Fibroblast of skin of scalp (primary cell): ENCODE measurements around the gene MINDY4.

Experiments used
- DNase-seq: peaks from one replicate; pipeline ENCODE4 v3.0.0-alpha.2; 2013

MINDY4 gene

DNA sequence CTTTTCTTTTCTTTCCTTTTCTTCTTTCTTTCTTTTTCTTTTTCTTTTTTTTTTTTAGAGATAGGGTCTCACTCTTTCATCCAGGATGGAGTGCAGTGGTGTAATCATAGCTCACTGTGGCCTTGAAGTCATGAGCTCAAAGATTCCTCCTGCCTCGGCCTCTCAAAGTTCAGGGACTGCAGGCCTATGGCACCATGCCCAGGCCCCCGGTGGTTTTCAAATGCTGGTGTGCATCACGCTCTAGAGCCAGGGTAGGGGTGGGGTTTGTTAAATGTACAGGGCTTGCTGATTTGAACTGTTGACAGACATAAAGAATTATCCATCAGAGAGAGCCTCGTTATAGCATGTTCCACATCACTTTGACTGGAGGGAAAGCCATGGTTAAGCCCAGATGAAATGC is 5.8 kb downstream of the MINDY4 start:
- DNase-seq = no peak

DNA sequence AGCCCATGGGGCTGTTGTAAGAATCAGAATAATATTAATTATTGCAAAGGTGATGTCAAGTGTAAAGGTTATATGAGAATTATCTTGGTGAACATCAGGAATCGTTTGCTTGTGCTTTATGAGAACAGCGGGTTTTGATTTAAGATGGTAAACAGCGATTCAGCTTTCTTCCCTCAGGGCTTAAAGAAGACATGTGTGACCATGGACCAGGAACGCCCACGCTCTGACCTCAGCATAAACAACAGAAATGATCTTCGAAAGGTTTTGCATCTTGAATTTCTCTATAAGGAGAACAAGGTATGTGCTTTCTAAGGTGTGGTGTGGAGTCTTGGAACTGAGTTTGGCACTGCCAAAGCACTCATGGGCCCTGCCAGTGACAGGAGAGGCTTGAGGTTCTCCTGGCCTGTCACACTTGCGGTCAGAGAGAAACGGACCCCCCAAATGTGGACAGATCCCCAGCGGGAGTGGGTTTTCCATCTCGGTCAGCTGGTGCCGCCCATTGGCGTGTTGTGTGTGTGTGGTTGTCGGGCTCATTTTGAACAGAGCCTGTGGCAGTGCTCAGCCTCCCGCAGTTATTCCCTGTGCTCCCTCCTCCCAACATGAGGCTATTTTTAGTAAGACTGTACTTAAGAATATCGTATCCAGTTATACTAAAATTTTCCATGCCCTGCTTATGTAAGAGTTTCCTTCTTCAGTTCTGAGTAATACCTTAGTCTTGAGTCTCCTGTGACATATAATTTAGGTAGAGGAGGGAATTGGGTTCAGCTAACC is 7.2 kb downstream of the MINDY4 start:
- no peak for DNase-seq

DNA sequence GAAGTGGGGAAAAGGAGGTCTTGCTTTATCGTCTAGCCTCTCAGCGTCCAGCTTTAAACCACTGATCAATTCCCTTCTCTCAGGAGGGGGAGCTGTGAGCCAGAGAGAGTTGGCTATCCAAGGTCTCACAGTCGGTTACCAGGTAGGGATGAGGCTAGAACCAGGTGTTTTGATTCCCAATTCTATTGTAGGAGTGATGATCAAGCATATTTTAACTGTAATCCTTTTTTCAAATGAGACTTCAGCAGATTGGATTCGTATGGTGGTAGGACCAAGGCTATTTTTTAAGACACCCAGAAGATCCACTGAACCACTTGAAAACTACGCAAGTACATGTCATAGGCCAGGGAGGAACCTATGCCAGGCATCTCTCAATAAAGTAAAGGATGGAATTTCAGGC is 8.4 kb downstream of the MINDY4 start:
- no peak for DNase-seq

DNA sequence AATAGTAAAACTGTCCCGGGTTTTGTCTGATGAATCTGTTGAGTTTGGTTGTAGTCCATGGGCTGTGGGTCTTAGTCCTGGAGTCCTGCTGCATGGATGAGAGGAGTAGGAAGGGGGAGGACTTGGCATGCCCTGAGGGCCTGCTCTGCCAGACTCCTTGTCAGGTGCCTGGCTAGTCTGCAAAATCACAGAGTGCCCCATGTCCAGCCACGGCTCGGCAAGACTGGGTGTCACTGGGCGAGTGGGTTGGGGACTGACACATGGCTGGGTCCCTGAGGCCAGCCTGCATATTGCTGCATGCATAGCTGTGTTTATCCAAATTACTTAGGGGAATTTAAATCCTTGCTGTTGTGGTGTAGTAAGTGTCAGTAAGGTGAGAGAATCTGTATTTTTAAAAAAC is 9.7 kb downstream of the MINDY4 start:
- DNase-seq = no peak

DNA sequence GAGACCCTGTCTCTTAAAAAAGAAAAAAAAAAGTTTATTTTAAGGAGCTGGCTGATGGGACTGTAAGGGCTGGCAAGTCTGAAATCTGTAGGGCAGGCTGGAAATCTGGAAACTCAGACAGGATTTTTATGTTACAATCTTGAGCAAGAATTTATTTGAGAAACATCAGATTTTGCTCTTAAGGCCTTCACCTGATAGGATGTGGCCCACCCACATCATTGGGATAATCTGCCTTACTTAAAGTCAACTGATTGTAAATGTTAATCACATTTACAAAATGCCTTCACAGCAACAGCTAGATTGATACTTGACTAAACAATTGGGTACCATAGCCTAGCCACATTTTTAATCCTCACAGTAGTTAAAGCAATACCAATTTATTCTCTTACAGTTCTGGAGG is 11.5 kb downstream of the MINDY4 start:
- DNase-seq = no peak

DNA sequence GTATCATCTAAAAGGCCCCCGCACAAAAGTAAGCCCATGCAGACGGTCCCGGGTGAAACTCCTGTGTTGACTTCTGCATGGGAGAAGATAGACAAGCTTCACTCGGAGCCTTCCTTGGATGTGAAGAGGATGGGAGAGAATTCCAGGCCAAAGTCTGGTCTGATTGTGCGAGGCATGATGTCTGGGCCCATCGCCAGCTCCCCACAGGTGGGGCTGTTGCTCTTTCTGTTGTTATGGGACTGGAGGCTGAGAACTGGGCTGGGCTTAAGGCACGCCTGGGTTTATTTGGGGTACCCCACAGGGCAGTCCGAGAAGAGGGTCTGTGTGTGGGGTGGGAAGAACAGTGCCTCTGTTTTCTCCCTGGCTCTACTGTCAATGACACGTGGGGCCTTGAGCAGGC is 14.6 kb downstream of the MINDY4 start:
- DNase-seq = no peak

DNA sequence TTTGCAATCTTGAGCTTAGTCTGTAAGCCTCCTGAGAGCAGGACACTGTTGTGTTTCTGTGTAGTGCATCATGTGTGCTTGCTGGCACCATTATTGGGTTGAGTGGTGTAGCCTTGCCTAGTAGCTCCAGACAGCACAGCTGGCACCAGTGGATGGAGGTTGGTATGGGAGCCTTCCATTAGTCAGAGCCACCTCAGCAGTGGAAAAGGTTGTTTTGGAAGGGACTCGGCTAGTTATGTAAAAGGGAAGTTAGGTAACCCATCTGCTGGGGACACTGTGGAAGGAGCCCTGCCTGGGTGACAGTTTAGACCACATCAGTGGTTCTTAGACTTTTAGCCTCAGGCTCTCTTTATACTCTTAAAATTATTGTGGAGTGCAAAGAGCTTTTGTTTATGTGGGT is 16.3 kb downstream of the MINDY4 start:
- no peak for DNase-seq

DNA sequence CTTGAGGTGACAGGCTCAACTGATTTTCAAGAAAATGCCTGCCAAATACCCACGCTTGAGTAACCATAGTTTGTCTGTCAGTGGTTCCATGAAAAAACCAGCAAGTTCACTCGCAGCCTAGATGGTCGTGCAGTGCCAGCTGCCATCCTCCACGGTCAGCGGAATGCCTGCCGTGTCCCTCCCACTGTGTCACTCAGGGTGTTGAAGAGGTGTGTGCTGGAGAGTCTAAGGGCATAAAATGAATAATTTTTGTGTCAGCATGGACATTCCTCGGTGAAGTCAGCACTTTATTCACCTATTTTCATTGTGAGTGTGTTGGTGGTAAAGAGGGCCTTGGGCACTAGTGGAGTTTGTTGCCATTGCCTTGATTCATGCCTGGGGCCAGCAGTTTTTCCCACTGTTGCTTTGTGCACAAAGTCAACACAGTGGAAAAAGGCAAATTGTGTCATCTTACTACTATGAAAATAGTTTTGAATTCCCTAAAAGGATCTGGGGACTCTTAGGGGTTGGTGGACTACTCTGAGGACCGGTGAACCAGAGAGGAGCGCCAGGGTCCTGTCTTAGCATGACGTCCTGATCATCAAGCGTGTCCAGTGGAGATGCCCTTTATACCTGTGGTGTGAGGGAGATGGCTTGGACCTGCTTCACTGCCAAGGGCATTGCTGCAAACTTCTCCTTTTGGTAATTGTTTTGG is 17.6 kb downstream of the MINDY4 start:
- DNase-seq = no peak

DNA sequence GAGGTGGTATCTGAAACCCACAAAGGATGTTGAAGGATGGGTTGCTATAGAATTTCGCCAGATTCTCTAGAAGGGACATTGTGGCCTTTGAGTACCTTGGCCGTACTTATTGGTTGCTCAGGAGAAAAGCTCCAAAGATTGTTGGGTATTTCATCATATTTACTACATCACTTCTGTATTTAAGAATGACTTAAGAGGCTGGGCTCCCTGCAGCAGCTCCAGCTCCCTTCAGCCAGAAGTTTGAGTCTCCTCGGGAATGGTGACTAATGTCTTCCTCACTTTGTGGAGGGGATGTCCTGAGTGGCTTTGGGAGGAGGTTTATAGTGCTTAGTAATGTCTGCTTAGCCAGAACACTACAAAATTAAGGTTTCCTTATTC is 18.1 kb downstream of the MINDY4 start:
- peak; percentile 89 for DNase-seq

DNA sequence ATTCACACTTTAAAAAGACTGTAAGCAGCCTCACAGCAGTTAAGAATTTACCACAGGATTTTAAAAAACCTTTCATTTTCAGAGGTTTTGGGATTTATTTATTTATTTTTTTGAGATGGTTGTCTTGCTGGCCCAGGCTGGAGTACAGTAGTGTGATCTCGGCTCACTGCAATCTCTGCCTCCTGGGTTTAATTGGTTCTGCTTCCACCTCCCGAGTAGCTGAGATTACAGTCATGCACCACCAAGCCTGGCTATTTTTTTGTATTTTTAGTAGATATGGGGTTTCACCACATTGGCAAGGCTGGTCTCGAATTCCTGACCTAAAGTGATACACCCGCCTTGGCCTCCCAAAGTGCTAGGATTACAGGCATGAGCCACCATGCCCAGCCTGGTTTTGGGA is 19.1 kb downstream of the MINDY4 start:
- DNase-seq = peak; percentile 40

DNA sequence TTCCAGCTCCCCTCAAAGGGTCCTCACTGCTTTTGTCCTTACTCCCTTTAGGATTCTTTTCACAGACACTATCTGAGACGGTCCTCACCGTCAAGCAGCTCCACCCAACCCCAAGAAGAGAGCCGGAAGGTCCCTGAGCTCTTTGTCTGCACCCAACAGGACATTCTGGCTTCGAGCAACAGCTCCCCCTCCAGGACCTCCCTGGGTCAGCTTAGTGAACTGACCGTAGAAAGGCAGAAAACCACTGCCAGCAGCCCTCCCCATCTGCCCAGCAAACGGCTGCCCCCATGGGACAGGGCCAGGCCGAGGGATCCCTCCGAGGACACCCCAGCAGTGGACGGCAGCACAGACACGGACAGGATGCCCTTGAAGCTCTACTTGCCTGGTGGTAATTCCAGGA is 19.9 kb downstream of the MINDY4 start:
- DNase-seq = no peak

DNA sequence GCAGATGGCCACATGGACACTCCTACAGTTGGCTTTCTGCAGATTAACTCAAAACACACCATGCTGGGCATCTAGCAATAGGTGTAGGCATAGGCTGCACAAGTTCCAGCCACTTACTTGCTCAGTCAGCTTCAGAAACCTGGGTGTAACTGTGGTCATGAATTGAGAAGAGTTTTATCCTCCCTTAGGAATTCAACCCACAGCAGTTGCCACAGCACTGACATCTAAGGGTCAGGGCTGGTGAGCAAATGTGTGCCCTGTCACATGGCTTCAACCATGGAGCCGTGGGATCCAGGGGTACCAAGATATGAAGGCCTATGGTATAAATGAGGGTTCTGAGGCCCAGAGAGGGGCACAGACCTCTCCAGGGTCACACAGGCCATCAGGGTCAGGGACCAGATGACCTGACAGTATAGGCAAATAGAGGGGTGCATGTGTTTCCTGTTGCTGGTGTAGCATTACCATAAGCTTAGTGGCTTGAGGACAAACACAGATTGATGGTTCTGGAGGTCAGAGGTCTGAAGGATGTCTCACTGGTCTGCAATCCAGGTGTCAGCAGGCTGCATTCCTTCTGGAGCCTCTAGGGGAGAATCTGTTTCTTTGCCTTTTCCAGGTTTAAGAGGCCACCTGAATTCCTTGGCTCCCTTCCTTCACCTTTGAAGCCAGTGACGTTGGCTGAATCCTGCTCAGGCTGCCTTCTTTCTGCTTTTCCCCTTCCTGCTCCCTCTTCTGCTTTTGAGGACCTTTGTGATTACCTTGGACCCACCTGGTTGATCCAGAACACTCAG is 24.1 kb downstream of the MINDY4 start:
- no peak for DNase-seq

DNA sequence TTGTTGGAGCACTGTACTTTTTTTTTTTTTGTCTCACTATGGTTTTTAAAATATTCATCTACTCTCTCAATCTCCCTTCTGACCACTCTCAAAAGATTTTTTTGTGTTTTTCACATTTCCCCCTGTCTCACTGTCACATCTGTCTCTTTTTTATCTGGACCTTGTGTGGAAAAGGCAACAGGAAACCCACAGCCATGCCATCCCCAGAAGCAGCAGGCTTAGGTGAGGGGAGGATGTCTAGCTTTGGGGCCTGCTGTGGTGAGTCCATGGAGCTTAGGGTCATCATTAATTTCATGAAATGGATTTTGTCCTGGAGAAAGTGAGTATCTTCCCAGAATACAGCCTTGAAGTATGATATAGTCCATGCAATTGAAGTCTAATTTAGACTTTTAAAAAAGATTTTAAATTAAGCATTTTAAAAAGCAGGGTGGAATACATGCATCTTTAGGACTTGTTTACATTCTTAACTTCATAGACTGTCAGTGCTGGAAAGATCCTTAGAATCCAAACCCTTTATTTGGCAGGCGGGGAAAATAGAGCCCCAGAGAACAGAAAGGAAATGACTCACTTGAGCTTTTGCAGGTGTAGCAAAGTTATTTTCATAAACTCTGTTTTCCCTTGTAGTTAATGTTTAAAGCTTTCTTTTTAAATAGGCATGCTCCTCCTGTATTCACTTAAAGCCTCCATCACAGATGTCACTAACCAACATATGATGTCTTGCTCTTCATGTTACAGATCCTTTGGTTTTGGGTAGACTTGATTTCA is 25.1 kb downstream of the MINDY4 start:
- DNase-seq = peak; percentile 45

DNA sequence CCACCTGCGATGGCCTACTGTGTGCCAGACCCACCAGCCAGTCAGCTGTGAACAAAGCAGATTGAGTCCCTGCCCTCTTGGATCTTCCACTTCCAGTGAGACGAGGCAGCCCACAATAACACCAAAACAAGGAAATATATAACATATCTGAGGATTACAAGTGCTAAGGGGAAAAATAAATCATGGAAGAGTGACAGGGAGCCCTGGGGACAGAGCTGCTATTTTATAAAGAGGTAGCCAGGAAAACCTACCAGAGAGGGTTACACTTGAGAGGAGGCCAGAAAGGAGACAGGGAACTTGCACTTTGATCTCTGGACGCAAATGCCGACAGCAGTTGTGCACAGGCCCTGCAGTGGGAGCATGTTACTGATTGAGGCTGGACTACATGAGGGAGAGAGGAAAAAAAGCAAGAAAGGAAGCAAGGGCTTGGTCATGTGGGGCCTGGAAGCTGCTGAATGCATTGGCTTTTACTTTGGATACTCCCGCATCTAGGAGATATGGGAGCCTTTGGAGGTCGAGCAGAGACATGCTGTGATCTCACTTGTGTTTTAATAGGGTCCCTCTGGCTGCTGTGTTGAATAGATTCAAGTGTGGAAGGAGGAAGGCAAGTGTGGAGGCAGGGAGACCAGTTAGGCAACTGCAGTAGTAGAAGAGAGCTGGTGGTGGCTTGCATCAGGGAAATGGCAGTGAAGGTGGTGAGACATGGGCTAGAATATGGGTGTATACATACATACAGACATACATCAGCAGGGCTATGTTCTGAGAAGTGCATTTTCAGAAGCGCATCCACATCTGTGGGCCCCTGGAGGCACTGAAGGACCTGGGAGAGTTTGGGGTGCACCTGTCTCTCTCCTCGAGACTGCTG is 26.2 kb downstream of the MINDY4 start:
- DNase-seq = no peak

DNA sequence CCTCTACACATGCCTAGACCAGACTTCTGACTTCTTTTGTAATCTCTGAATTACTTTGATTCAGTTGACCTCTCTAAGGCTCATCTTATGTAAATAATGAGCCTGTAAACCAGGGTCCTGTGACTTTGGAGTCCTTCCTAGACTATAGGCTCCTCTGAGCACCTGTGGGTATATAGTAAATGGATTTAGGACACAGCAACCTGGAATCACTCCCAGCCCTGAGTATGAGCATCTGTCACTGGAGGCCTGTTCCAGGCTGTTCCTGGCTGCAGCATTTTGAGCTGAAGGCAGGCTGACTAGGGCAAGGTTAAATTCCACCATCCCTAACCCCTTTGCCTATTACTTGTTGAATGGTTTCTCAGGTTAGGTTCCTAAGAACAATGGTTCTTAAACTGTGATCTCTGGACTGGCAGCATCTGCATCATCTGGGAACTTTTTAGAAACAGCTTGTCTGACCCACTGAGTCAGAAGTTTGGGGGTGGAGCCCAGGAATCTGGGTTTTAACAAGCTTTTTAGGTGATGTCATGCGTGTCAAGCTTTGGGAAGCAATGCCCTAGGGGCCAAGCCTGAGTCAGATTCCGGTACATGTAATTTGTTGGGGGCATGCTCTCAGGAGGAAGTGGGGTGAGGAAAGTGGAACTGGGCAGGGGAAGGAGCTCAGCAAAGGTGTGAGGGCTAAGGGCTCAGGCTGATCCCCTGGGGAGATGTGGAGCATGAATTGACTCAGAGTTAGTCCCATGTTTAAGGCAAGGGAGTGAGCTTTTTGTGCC is 28.2 kb downstream of the MINDY4 start:
- peak; percentile 94 for DNase-seq

DNA sequence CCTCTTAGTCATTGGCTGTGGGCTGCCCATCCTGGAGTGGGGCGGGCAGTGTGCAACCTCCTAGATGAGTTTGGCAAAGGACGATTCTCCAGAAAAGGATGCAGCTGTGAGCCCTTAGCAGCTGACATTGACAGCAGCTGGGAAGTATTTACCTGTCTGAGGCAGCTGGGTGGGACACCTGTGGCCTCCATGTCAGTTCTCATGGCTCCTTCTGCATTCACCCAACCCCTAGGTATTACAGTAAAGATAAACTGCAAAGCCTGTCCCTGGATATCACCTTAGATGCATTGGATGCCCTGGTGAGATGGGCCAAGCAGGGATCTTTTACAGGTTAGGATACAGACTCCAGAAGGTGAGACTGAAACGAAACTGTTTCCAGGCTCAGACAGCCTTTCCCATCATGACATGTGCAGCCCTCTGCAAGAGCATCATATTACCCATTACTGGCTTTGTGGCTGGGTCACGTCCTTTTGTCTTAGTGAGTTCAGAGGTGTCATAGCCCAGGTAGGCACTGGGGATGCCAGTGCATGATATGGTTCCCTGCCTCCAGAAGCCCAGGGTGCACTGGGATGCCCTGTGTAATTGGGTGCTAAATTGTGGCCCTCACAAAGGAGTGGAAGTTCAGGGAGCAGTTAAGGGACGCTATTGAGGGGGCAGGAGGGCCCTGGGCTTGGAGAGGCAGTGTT is 28.9 kb downstream of the MINDY4 start:
- no peak for DNase-seq

DNA sequence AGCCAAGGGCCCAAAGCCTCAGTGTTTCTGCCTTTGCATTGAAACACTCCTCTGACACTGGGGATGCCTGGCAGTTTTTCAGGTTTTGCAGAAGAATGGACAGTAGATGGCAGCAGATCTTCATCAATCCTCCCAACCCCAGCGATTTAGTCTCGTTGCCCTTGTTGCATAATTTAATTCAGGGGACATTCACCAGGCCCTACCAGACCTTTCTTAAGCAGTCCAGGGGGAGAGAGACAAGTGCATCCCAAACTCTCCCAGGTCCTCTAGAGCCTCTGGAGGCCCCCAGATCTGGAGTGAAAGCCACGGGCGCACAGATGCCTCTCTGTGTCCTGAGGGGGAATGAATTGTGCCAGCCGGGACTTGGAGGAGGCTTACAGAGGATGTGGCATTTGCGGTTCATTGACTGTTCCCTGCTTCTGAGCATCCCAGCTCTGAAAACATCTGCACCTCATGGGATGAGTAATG is 29.6 kb downstream of the MINDY4 start:
- DNase-seq = peak; percentile 84

DNA sequence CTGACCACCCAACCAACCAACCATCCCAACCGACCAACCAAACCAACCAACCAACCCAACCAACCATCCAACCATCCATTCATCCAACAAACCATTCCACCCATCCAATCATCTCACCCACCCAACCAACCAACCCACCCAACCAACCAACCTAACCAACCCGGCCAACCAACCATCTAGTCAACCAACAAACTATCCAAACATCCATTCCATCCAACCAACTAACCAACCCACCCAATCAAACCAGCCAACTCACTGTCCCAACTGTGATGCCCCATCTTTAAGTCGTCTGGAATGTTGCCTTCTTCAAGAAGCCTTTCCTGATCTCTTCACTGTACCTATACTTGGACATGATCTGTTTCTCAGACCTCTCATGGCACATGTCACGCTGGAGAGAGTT is 31.6 kb downstream of the MINDY4 start:
- no peak for DNase-seq

DNA sequence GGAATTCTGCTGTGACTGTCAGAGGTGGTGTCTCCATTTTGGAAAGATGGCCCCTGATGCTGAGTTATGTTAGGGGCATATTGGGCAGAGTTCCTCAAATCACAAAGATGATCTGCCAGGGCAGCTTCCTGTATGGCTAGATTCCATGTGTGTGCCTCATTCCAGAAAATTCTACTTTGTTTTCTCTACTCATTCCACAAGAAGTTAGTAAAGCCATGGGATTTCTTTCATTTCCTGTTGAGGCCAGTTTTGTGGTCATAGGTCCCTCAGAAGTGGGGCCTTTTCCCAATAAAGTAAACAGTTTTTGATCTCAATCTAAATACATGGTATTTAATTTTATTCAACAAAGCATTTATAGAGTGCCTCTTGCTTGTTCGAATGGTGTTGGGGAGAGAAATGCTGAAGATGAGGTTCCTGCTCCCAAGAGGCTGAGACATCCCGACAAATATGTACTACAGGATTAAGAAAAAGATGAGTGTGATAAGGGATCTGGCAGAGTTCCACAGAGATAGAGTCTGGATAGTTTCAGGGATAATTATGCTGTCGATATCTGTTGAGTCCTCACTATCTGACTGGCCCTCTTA is 33.0 kb downstream of the MINDY4 start:
- DNase-seq = peak; percentile 93
